ENCODE results near the gene SLC35F6.
"Not testable (repeated sequence)": the region's sequence is repeated elsewhere in the genome, so short reads cannot be mapped to it uniquely, and the experiment has no call there.

SLC35F6 gene

GRCh38 chr2:26758790-26759321 lies 5.2 kb upstream of the SLC35F6 start:
- Mint-ChIP-seq H3K9me3 (no peaks in the 10 kb centered on the region), H3K36me3 (ENCODE audit: low read depth) (no peaks in the 10 kb centered on the region), H3K4me3 (no peak overlapping the region), H3K4me1 (ENCODE audit: low read depth) (peaks cover 24% of the 10 kb centered on the region), H3K27me3 (peaks cover 4% of the 10 kb centered on the region), H3K27ac (peak overlapping the region; percentile 21)

- H3K4me1 Mint-ChIP-seq (ENCODE audit: low read depth) = peaks cover 27% of the 10 kb centered on the region
These were observed 4.2 kb upstream of the SLC35F6 start for GRCh38 chr2:26759845-26760244.

GRCh38 chr2:26760991-26761390 lies 3.1 kb upstream of the SLC35F6 start:
- H3K4me3 Mint-ChIP-seq = not testable (repeated sequence)

More at GRCh38 chr2:26759845-26760244, 4.2 kb upstream of the SLC35F6 start:
- Mint-ChIP-seq H3K4me3 (no peak overlapping the region), H3K27me3 (peaks cover 4% of the 10 kb centered on the region), H3K9me3 (no peaks in the 10 kb centered on the region), H3K27ac (no peak overlapping the region), H3K36me3 (ENCODE audit: low read depth) (no peaks in the 10 kb centered on the region)

GRCh38 chr2:26763019-26763418 lies 1.1 kb upstream of the SLC35F6 start:
- Mint-ChIP-seq H3K4me1 (ENCODE audit: low read depth) (peaks cover 46% of the 10 kb centered on the region), H3K4me3 (peak overlapping the region; percentile 91), H3K9me3 (no peaks in the 10 kb centered on the region), H3K36me3 (ENCODE audit: low read depth) (no peaks in the 10 kb centered on the region), H3K27ac (no peak overlapping the region), H3K27me3 (peaks cover 4% of the 10 kb centered on the region)

More at GRCh38 chr2:26760991-26761390, 3.1 kb upstream of the SLC35F6 start:
- H3K27me3 Mint-ChIP-seq; H3K36me3 Mint-ChIP-seq (ENCODE audit: low read depth); H3K27ac Mint-ChIP-seq; H3K9me3 Mint-ChIP-seq: not testable (repeated sequence)
- peaks cover 38% of the 10 kb centered on the region for H3K4me1 Mint-ChIP-seq (ENCODE audit: low read depth)

GRCh38 chr2:26764906-26765305 lies 822 bp downstream of the SLC35F6 start:
- Mint-ChIP-seq H3K4me3 (peak overlapping the region; percentile 91), H3K36me3 (ENCODE audit: low read depth) (no peaks in the 10 kb centered on the region), H3K27ac (peak overlapping the region; percentile 83), H3K4me1 (ENCODE audit: low read depth) (peaks cover 54% of the 10 kb centered on the region), H3K9me3 (no peaks in the 10 kb centered on the region), H3K27me3 (peaks cover 4% of the 10 kb centered on the region)

GRCh38 chr2:26765475-26766200 lies 1.6 kb downstream of the SLC35F6 start:
- Mint-ChIP-seq H3K36me3 (ENCODE audit: low read depth) (no peaks in the 10 kb centered on the region), H3K27ac (peak overlapping the region; percentile 52), H3K4me1 (ENCODE audit: low read depth) (peaks cover 62% of the 10 kb centered on the region)

GRCh38 chr2:26767129-26767528 lies 3.0 kb downstream of the SLC35F6 start:
- H3K4me3 Mint-ChIP-seq = no peak overlapping the region

More at GRCh38 chr2:26765475-26766200, 1.6 kb downstream of the SLC35F6 start:
- Mint-ChIP-seq H3K27me3 (peaks cover 4% of the 10 kb centered on the region), H3K9me3 (no peaks in the 10 kb centered on the region), H3K4me3 (peak overlapping the region; percentile 91)

GRCh38 chr2:26767894-26768487 lies 3.9 kb downstream of the SLC35F6 start:
- Mint-ChIP-seq H3K36me3 (ENCODE audit: low read depth) (peaks cover 8% of the 10 kb centered on the region), H3K9me3 (no peaks in the 10 kb centered on the region), H3K4me1 (ENCODE audit: low read depth) (peaks cover 82% of the 10 kb centered on the region), H3K4me3 (no peak overlapping the region), H3K27ac (no peak overlapping the region), H3K27me3 (no peaks in the 10 kb centered on the region)

More at GRCh38 chr2:26767129-26767528, 3.0 kb downstream of the SLC35F6 start:
- no peaks in the 10 kb centered on the region for H3K9me3 Mint-ChIP-seq
- no peaks in the 10 kb centered on the region for H3K27me3 Mint-ChIP-seq
- H3K36me3 Mint-ChIP-seq (ENCODE audit: low read depth) = no peaks in the 10 kb centered on the region
- H3K27ac Mint-ChIP-seq = no peak overlapping the region
- peaks cover 75% of the 10 kb centered on the region for H3K4me1 Mint-ChIP-seq (ENCODE audit: low read depth)

- H3K4me1 Mint-ChIP-seq (ENCODE audit: low read depth) = peaks cover 75% of the 10 kb centered on the region
- no peak overlapping the region for H3K27ac Mint-ChIP-seq
- peaks cover 8% of the 10 kb centered on the region for H3K36me3 Mint-ChIP-seq (ENCODE audit: low read depth)
- no peaks in the 10 kb centered on the region for H3K9me3 Mint-ChIP-seq
- H3K27me3 Mint-ChIP-seq = no peaks in the 10 kb centered on the region
- H3K4me3 Mint-ChIP-seq = no peak overlapping the region
These were observed 4.6 kb downstream of the SLC35F6 start for GRCh38 chr2:26768759-26769088.

- Mint-ChIP-seq H3K9me3 (no peaks in the 10 kb centered on the region), H3K27me3 (no peaks in the 10 kb centered on the region), H3K27ac (peak overlapping the region; percentile 40), H3K4me1 (ENCODE audit: low read depth) (peaks cover 75% of the 10 kb centered on the region), H3K4me3 (no peak overlapping the region), H3K36me3 (ENCODE audit: low read depth) (peaks cover 8% of the 10 kb centered on the region)
These were observed 5.1 kb downstream of the SLC35F6 start for GRCh38 chr2:26769089-26769761.

GRCh38 chr2:26770986-26771586 lies 7.0 kb downstream of the SLC35F6 start:
- H3K9me3 Mint-ChIP-seq = no peaks in the 10 kb centered on the region
- H3K4me3 Mint-ChIP-seq = no peak overlapping the region
- H3K4me1 Mint-ChIP-seq (ENCODE audit: low read depth) = peaks cover 60% of the 10 kb centered on the region
- H3K27ac Mint-ChIP-seq = no peak overlapping the region
- no peaks in the 10 kb centered on the region for H3K27me3 Mint-ChIP-seq
- H3K36me3 Mint-ChIP-seq (ENCODE audit: low read depth) = peaks cover 8% of the 10 kb centered on the region

GRCh38 chr2:26772064-26773001 lies 8.2 kb downstream of the SLC35F6 start:
- no peaks in the 10 kb centered on the region for H3K9me3 Mint-ChIP-seq
- H3K36me3 Mint-ChIP-seq (ENCODE audit: low read depth) = peaks cover 18% of the 10 kb centered on the region
- H3K4me1 Mint-ChIP-seq (ENCODE audit: low read depth) = peaks cover 50% of the 10 kb centered on the region
- no peaks in the 10 kb centered on the region for H3K27me3 Mint-ChIP-seq
- no peak overlapping the region for H3K4me3 Mint-ChIP-seq
- peak overlapping the region; percentile 73 for H3K27ac Mint-ChIP-seq

GRCh38 chr2:26776195-26776800 lies 12.2 kb downstream of the SLC35F6 start:
- H3K36me3 Mint-ChIP-seq (ENCODE audit: low read depth) = peaks cover 46% of the 10 kb centered on the region
- H3K4me3 Mint-ChIP-seq = no peak overlapping the region
- H3K27ac Mint-ChIP-seq = peak overlapping the region; percentile 23
- H3K9me3 Mint-ChIP-seq = no peaks in the 10 kb centered on the region
- H3K27me3 Mint-ChIP-seq = no peaks in the 10 kb centered on the region
- H3K4me1 Mint-ChIP-seq (ENCODE audit: low read depth) = peaks cover 21% of the 10 kb centered on the region

- H3K9me3 Mint-ChIP-seq = no peaks in the 10 kb centered on the region
- H3K27ac Mint-ChIP-seq = no peak overlapping the region
- H3K4me3 Mint-ChIP-seq = no peak overlapping the region
- H3K36me3 Mint-ChIP-seq (ENCODE audit: low read depth) = peaks cover 42% of the 10 kb centered on the region
- H3K4me1 Mint-ChIP-seq (ENCODE audit: low read depth) = peaks cover 3% of the 10 kb centered on the region
- no peaks in the 10 kb centered on the region for H3K27me3 Mint-ChIP-seq
These were observed 14.0 kb downstream of the SLC35F6 start for GRCh38 chr2:26778098-26778497.

All from stimulated activated naive CD8-positive, alpha-beta T cell treated with anti-CD3 and anti-CD28 coated beads, Interleukin-15, Interleukin-2, amounts not matched to agents 100 ng/mL and 50 ng/mL, for 24 hours (primary cell).